Endodermal cell (in vitro differentiated cells): ENCODE results near the gene ELFN1. TPM values are rescaled to one million over a fixed set of nuclear protein-coding genes. Genes with fewer than 3 reads are reported as not detected.

ENCODE experiments used
- DNase-seq: peaks from one replicate; pipeline ENCODE4 v3.0.0-alpha.2; 2017
- H3K27ac ChIP-seq: 2 replicates; pipeline ENCODE4 v1.5.1; 2013; ENCODE audit warnings: mild to moderate bottlenecking, low read depth, low read length, moderate library complexity
- H3K27me3 ChIP-seq: 2 replicates; pipeline ENCODE4 v1.6.1; 2013; ENCODE audit warnings: mild to moderate bottlenecking, low read length, moderate library complexity; ENCODE audit not compliant: insufficient read depth, control insufficient read depth, poor library complexity, severe bottlenecking
- H3K36me3 ChIP-seq: 2 replicates; pipeline ENCODE4 v1.7.0; 2013; ENCODE audit warnings: mild to moderate bottlenecking, low read length, moderate library complexity; ENCODE audit not compliant: control insufficient read depth, insufficient read depth
- H3K4me1 ChIP-seq: one replicate; pipeline ENCODE4 v1.7.0; 2013; ENCODE audit warnings: low read length; ENCODE audit not compliant: control insufficient read depth, insufficient read depth
- H3K4me3 ChIP-seq: 2 replicates; pipeline ENCODE4 v1.5.1; 2013; ENCODE audit warnings: mild to moderate bottlenecking, low read length, moderate library complexity
- H3K9ac ChIP-seq: 2 replicates; pipeline ENCODE4 v1.6.1; 2013; ENCODE audit warnings: mild to moderate bottlenecking, low read length, moderate library complexity; ENCODE audit not compliant: poor library complexity, severe bottlenecking; ENCODE audit errors: extremely low read depth
- H3K9me3 ChIP-seq: 2 replicates; pipeline ENCODE4 v1.6.1; 2013; ENCODE audit warnings: mild to moderate bottlenecking, low read length, moderate library complexity; ENCODE audit not compliant: control insufficient read depth
- H3K27ac Mint-ChIP-seq: 2 replicates; pipeline ENCODE4 v1.8.0; 2020; ENCODE audit warnings: mixed read lengths
- H3K27me3 Mint-ChIP-seq: 2 replicates; pipeline ENCODE4 v1.8.0; 2021; ENCODE audit warnings: mild to moderate bottlenecking, mixed read lengths; ENCODE audit not compliant: insufficient read depth
- H3K36me3 Mint-ChIP-seq: 2 replicates; pipeline ENCODE4 v1.8.0; 2020; ENCODE audit warnings: low read depth, mixed read lengths
- H3K4me1 Mint-ChIP-seq: 2 replicates; pipeline ENCODE4 v1.8.0; 2020; ENCODE audit warnings: mixed read lengths
- H3K4me3 Mint-ChIP-seq: 2 replicates; pipeline ENCODE4 v1.8.0; 2020; ENCODE audit warnings: mild to moderate bottlenecking, moderate library complexity, mixed read lengths
- H3K9me3 Mint-ChIP-seq: 2 replicates; pipeline ENCODE4 v1.8.0; 2020; ENCODE audit warnings: mild to moderate bottlenecking, mixed read lengths
- WGBS, 2 experiments: methylation state at CpG; one replicate each; pipeline versions ENCODE4 v1.1.5 to v1.1.7; 2013; ENCODE audit warnings: missing lambda C conversion rate in 2 of 2, mixed read lengths in 1 of 2; ENCODE audit not compliant: insufficient coverage in 1 of 2, insufficient read length in 1 of 2; 5-methylcytosine and 5-hydroxymethylcytosine counted together
- total RNA-seq, 2 donors: library from RNA; stranded (reverse); fragmentation: NEBNext Ultra II Directional in 1 of 2; extraction: Animal tissue kit (Norgen Biotek cat#: 25700) in 1 of 2; gene quantifications; 2 replicates in 1 of 2; 3 replicates in 1 of 2; pipeline ENCODE4 v1.2.1, GENCODE V29; 2021
- TF ChIP-seq, protein P1 (sequence below): fragments of 200-600 bp; sonication (generic); conservative IDR thresholded peaks from 2 replicates; pipeline ENCODE4 v1.5.0; 2021; ENCODE audit warnings: antibody characterized with exemption, mild to moderate bottlenecking

ELFN1 gene
- total RNA-seq, 2 donors from 2014 or later: 2.1 to 5.0 TPM

DNA sequence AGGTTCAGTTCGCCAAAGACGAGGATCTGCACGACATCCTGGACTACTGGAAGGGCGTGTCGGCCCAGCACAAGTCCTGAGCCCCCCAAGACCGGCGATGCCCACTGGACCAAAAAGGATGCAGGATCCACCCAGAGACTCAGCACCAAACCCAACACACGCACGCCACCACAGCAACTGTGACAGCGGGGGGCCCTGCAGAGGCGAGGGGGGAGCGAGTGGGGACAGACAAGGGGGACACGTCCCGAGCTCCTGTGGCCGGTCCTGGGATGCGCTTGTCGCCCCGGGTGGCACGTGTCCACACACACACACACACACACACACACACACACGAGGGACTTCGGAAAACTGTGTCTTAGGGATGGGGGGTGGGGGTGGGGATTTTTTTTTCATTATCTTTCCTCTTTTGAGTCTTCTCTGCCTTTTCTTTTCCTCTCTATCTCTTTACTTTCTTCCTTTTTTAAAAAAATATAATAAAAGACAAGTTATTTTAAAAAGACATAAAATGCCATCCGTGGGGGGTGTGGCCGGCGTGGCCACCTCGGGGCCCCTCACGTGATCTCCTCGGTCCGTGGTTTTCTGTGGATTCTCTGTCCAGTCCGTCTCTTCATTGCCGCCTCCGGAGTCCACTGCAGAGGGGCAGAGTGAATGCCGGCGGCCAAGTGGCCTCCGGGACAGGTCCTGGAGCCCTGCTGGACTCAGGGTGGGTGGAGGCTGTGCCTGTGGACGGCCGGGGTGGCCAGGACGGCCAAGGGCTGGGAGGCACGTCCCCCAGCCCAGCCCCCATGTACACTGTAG is 77.1 kb downstream of the ELFN1 start:
- Histone ChIP-seq H3K9ac (no peak overlapping the region), H3K36me3 (no peaks in the 10 kb centered on the region), H3K4me3 (no peak overlapping the region), H3K9me3 (no peaks in the 10 kb centered on the region), H3K4me1 (no peaks in the 10 kb centered on the region), H3K27ac (no peak overlapping the region), H3K27me3 (no peaks in the 10 kb centered on the region)
- Mint-ChIP-seq H3K4me3 (no peak overlapping the region), H3K36me3 (peaks cover 1% of the 10 kb centered on the region), H3K4me1 (no peaks in the 10 kb centered on the region), H3K27ac (no peak overlapping the region), H3K9me3 (no peaks in the 10 kb centered on the region), H3K27me3 (no peaks in the 10 kb centered on the region)
- TF ChIP-seq, protein P1, sequence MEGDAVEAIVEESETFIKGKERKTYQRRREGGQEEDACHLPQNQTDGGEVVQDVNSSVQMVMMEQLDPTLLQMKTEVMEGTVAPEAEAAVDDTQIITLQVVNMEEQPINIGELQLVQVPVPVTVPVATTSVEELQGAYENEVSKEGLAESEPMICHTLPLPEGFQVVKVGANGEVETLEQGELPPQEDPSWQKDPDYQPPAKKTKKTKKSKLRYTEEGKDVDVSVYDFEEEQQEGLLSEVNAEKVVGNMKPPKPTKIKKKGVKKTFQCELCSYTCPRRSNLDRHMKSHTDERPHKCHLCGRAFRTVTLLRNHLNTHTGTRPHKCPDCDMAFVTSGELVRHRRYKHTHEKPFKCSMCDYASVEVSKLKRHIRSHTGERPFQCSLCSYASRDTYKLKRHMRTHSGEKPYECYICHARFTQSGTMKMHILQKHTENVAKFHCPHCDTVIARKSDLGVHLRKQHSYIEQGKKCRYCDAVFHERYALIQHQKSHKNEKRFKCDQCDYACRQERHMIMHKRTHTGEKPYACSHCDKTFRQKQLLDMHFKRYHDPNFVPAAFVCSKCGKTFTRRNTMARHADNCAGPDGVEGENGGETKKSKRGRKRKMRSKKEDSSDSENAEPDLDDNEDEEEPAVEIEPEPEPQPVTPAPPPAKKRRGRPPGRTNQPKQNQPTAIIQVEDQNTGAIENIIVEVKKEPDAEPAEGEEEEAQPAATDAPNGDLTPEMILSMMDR: no peak
- no peak for DNase-seq
- WGBS, 2 experiments: 94 to 95% methylated on average over 22 to 29 of the region's 38 CpGs

DNA sequence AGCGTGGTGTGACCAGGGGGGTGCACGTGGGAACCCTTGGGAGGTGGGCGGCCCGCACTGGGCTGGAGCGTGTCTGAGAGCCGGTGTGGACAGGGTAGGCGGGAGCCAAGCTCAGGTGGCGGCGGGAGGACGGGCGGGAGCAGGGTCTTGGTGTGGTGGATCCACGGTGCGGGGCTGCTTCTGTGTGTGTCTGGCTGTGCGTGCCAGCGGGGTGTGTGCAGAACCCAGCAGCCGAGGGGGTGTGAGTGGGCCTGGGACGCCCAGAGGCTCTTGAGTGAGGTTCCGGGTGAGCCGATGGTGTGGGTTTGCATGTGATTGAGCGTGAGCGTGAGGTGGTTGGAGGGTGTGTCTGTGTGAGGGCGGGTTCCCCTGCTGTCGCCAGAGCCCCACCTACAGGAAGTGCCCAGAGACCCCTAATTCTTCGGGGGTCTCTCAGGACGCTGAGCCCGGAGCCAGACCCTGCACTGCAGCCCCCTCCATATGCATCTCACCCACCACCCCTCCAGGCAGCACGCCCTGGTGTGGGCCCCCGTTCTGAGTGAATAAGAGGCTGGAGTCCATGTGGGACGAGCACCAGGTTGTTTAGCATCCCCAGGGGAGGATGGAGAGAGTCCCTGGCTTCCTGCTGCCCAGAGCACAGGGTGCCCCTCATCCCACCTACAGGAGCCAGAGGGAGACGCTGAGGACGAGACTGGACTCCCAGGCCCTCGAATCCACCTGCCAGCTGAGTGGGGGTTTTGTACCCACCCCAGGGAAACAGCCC is 78.2 kb downstream of the ELFN1 start:
- Histone ChIP-seq H3K36me3 (no peaks in the 10 kb centered on the region), H3K4me1 (no peaks in the 10 kb centered on the region), H3K4me3 (no peak overlapping the region), H3K9me3 (no peaks in the 10 kb centered on the region), H3K9ac (no peak overlapping the region), H3K27ac (no peak overlapping the region), H3K27me3 (no peaks in the 10 kb centered on the region)
- Mint-ChIP-seq H3K36me3 (peaks cover 1% of the 10 kb centered on the region), H3K27ac (no peak overlapping the region), H3K4me1 (no peaks in the 10 kb centered on the region), H3K27me3 (no peaks in the 10 kb centered on the region), H3K4me3 (no peak overlapping the region), H3K9me3 (no peaks in the 10 kb centered on the region)
- DNase-seq: no peak
- 83% methylated on average over 16 to 32 of the region's 32 CpGs for WGBS, 2 experiments
- TF ChIP-seq, protein P1: no peak

DNA sequence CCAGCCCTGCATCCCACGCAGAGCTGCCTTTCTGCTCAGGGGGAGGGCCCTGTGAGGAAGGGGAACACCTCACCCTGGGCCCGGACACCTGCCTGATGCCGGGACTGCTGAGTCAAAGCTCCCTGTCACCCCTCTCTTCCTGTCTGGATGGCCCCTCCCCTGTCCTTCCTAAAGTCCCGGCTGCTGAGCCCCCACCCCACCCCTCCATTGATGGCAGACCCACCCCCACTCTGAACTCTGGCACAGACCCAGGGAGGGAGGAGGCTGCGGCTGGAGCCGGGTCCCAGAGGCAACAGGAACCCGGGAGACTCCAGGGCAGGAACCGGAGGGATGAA is 78.7 kb downstream of the ELFN1 start:
- no peaks in the 10 kb centered on the region for H3K9me3 Mint-ChIP-seq
- no peaks in the 10 kb centered on the region for H3K9me3 ChIP-seq
- H3K4me3 Mint-ChIP-seq: no peak overlapping the region
- H3K27me3 ChIP-seq: no peaks in the 10 kb centered on the region
- TF ChIP-seq, protein P1: no peak
- 68 to 74% methylated on average over 3 to 8 of the region's 8 CpGs for WGBS, 2 experiments
- peaks cover 1% of the 10 kb centered on the region for H3K36me3 Mint-ChIP-seq
- no peaks in the 10 kb centered on the region for H3K4me1 ChIP-seq
- no peak overlapping the region for H3K27ac Mint-ChIP-seq
- no peaks in the 10 kb centered on the region for H3K4me1 Mint-ChIP-seq
- H3K9ac ChIP-seq: no peak overlapping the region
- H3K27me3 Mint-ChIP-seq: peaks cover 2% of the 10 kb centered on the region
- H3K27ac ChIP-seq: no peak overlapping the region
- DNase-seq: no peak
- no peak overlapping the region for H3K4me3 ChIP-seq
- no peaks in the 10 kb centered on the region for H3K36me3 ChIP-seq
